Activated T-cell treated with anti-CD3 and anti-CD28 coated beads, Interleukin-2, amount 50 U/mL, for 1 hour (primary cell): ENCODE results near the gene MYH10.

ENCODE experiments used
- DNase-seq: peaks from one replicate; pipeline ENCODE4 v3.0.0-alpha.2; 2020

The MYH10 gene

DNA sequence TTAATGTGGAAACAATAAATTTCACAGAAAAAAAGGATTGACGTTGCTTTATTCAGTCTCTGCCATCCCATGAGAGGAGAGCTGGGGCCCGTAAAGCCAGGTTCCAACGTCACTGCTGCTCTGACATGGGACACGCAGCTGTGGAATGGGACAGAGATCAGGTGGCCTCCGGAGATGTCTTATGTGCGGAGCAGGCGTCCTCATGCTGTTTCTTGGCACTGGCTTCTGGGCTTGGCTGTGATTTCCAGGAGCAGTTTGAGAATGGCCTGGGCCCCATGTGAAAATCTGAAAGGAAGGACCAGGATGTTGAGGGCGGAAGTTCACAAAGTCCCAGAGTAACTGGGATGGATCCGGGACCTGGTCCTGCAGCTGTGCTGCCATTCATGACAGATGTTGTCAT is 162.4 kb downstream of the MYH10 start:
- DNase-seq, result no peak

DNA sequence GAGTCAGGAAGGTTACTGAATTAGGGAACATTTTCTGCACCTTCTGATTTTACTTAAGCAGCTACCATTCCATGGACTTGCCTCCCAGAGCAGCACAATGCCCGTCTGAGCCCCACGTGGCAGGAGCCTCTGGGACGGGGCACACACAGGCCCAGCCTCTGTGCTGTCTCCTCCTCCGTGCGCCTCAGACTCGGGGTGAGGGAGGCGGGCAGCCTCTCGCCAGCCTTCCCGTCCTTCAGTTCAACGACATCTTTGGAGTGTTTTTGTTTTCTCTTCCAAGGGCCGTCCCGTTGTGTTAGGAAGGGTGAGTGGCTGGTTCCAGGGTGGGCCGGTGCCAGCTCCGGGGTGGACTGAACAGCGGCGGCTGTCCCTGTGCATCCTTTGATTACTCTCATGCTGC is 163.0 kb downstream of the MYH10 start:
- DNase-seq, result no peak

DNA sequence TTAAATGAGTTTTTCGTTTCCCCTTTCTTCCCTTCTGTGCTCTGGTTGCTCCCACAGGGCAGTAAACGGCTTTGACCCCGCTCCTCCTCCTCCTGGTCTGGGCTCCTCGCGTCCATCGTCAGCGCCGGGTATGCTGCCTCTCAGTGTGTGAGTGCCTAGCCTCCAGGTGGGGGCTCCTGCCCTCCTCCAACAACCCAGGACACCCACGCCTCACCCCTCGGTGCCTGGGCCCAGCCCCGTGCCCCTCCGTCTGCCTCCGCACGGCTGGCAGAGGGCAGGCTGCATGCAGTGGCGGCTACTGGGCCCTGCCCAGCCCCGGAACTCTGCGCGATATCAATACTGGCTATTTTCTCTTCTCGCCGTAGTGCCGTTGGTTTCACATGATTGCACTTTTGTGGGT is 163.7 kb downstream of the MYH10 start:
- DNase-seq, result no peak

DNA sequence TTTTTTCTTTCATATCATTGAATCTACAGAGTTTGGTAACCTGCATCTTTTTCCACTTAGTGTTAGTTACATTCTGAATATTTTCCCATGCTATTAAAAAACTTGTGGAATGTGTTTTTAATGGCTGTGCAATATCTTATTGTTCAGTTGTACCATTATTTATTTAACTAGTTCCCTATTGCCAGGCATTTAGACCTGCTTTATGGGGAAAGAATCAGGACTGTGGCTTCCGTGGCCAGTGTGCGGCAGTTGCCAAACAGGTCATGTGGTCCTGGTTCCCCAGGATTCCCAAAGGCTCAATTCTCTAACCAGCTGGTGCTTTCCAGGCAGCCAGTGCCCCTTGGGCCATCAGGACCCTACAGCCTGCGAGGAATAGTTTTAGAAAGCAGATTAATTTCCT is 164.1 kb downstream of the MYH10 start:
- DNase-seq, result no peak

DNA sequence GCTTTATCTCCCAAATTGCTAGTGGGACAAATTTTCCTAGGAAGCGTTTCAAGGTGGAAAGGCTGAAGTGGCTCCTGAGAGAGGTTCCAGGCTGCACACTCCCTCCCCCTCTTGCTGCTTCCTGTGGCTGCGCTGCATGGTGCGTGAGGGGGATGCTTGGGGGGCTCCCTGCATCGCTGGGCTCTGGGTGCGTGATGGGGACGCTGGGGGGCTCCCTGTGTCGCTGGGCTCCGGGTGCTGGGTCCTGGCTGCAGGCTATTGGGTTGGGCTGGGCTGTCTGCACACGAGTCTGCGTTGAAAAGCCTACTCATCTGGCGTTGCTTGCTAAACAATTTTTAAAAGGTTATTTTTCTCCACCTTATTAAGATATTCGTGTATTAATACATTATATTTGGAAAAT is 164.8 kb downstream of the MYH10 start:
- no peak for DNase-seq

DNA sequence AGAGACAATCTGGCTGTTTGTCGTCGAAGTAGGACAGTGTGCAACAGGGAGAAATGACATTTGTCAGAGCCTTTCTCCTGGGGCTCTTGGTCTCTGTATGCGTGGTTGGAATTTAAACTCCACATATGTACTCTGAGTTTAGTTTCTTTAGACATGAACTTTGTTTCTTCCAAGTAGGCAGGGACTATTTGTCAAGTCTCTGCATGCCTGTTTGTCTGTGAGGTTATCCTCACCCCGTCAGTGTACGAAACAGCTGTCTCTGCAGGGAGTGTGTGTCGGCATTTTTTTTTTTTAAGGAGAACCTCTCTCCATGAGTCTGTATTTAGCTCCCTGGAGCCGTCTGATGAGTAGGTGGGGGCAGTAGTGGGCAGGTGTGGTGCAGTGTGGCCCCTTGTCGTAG is 165.2 kb downstream of the MYH10 start:
- DNase-seq, result no peak

DNA sequence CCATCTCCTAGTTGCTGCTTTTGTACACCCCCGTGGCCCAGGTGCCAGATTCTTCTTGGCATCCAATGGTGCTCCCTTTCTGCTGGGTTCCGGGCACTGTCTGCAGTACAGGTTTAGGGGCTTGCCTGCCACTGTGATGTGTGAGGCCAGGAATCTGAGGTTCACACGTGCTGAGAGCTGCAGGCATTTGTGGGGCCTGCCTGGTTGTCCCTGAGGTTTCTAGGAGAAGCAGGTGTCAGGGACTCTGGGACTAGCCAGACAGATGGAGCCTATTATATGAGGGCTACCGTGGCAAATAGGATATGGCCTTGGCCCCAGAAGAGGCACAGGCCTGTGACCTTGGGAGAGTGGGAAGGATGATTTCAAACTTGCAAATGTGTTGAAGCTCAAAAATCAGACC is 165.6 kb downstream of the MYH10 start:
- DNase-seq, result no peak

DNA sequence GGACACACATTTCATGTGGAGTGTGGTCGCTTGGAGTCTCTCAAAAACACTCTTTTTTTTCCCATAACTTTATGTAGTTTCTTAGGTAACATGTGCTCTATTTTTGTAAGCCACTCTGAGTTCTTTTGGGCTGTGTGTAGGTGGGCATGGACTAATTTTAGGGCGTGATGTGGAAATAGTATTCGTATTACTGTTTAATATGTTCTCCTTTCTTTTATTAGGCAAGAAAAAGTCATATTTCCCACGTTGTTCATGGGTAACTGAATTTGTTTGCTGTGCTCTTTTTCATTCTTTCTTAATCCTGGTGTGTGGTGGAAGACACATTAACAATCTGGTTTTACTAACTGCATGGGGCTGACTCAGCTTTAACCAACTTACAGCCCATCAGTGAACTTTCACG is 167.4 kb downstream of the MYH10 start:
- no peak for DNase-seq

DNA sequence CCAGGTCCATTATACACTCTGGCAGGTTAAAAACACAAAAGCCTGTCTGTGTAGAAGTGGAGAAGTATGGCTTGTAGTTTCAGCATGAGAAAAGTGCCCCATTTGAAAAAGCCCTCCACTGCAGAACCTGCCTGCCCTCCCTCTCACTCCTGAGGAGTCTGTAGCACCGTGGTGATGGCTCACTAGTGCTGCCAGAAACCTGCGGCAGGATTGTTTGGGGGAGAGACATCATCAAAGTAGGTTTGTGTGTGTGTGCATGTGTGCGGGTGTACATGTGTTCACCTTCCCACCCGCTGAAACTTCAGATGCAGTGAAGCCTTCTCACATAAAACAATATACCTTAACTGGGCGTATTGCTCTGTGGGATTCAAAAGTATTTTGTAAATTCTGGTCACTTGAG is 168.0 kb downstream of the MYH10 start:
- DNase-seq, result no peak

DNA sequence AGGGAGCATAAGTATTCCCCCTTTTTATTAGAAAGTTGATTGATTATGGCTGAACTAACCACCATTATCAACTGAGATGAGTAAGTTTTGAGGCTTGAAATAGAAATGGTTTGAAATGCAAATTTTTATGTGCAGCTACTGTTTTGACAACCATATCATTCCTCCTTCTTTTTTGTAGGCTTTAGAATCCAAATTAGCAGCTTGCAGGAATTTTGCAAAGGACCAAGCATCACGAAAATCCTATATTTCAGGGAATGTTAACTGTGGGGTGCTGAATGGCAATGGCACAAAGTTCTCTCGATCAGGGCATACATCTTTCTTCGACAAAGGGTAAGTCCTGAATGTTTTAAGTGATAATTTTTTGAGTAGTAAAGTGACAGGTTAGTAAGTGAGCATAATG is 170.7 kb downstream of the MYH10 start:
- no peak for DNase-seq

DNA sequence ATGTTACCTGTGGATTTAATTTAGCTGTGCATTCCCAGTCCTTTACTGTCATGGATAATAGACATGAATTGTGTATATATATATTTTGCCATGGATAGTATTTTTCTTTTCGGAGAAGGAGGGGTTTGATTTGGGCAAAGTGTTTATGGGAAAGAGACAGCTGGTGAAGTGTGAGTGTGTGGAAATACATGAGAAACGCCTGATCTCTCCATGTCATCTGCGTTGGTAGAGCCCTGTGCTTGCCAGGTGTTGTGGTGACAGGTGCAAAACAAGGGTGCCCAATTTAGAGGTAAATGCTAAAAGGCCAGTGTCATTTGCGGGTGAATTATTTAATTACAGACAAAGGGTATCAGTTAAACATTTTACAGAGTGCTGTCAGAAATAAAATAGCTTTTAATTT is 171.4 kb downstream of the MYH10 start:
- DNase-seq, result no peak

DNA sequence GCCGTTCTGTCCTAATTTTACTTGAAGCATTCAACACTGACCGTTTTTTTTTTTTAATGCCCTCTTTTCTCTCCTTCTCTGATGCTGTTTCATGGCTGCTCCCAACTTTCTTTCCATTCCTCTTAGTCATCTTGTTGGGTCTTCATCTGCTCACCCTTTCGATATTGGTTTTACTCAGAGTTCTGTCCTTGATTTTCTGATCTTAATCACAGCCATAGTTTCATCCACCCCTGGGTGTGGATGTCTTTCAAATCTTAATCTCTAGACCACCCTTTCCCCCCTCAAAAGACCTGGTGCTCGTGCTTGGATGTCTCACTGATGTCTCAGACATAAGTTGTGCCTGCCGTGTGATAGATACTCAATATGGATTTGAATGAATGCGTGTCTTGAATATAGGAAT is 172.4 kb downstream of the MYH10 start:
- DNase-seq, result no peak

DNA sequence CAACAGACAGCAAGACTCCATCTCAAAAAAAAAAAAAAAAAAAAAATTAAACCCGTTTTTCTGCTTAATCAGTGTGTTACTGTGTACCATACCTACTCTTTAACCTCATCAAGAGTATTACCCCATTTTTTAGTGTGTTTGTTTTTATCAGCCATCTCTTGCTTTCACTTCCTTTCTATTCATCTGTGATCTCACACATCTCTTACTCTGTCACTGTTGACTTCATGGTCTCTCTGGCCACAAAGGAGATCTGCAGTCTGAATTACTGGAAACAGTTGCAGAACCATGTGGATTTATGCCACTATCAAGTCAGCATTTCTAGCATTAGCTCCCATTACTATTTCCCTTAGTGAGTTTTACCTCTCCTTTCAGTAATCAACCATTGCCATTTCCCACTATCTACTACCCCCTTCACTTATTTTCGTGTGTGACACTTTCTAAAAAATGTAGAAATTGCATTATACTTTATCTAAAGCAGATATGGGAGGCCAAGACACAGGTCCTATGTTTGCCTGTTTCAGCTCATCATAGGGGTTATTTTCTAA is 174.8 kb downstream of the MYH10 start:
- DNase-seq, result no peak

DNA sequence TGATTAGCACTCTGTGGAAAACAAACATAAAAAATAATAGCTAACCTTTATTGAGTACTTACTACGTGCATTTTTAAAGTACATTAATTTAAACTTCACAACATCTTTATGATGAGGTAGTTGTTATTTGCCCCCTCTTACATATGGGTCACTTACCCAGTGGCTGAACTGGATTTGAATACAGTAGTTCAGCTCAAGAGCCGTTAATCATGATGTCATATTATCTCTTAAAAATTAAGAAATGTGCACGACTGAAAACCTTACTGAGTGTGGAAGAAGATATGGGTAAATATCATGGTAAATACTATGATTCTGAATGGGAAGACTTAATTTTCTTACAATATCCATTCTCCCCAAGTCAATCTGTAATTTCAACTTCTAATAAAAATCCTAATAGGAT is 177.2 kb downstream of the MYH10 start:
- DNase-seq, result no peak

DNA sequence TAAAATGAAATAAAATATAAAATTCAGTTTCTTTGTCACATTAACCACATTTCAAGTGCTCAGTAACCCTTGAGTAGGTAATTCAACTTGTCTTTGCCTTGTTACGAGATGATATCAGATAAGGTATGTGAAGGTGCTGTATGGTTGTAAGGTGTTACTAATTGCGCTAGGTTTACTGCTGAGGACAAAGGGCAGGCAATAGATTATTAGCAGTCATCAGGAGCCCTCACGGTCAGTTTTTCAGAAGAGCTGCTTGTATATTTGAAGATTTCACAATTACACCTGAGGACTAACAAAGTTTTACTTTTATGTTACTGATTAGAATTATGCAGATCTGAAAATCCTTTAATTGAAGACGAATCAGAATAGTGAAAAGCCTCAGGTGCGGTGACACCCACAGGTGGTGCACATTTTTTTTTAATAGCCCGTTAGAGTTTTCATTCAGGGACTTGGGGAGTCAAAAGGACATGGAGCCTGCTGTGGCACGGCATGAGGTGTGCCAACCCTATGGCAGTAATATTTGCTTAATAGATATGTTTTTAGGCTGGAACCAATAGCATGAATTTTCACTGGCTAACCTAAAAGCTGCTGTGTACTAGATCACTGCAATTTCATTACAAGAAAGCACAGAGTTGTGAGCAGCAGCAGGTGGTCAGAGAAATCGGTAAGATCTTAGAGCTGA is 178.5 kb downstream of the MYH10 start:
- DNase-seq, result no peak

DNA sequence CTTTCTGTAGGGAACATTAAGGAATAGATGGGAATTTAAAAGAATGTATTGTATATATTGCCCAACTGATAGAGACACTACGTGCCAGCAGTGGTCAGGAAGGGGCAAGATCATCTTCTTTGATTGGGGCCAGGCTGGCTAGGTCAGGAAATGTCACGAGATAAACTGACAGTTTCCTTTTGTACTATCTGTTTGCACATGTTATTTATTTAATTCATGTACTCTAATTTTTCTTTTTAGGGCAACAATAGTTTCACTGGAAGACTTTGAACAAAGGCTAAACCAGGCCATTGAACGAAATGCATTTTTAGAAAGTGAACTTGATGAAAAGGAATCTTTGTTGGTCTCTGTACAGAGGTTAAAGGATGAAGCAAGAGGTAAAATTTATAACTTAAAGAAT is 182.2 kb downstream of the MYH10 start:
- DNase-seq, result no peak

DNA sequence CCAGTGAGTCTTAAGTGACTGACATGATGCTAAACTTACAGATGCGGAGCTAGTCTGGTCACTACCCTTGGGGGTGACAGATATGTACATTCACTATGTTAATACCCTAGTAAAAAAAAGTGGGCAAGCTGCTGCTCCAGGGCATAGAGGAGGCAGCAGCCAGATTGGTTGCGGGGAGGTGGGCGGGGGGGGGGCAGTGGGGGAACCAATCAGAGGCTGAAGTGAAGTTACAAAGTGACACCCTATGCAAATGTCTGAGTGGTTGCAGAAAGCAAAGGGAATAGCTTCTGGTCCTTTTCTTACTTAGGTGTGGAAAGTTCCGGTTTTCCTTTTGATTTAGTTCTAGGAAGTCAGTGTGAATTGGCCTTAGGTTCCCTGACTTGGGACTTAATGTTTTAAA is 182.7 kb downstream of the MYH10 start:
- no peak for DNase-seq

DNA sequence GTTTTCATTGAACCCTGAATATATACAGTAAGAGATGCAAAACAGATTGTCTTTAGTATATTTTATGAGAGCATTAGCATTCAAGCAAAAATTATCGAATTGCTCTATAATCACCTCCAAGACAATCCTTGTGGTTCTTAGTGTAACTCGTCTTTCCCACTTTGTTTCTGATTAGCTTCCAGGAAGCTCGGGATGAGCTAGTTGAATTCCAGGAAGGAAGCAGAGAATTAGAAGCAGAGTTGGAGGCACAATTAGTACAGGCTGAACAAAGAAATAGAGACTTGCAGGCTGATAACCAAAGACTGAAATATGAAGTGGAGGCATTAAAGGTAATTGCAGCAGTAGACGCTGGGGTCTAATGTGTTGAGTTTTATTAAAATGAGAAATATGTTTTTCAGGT is 185.0 kb downstream of the MYH10 start:
- no peak for DNase-seq

DNA sequence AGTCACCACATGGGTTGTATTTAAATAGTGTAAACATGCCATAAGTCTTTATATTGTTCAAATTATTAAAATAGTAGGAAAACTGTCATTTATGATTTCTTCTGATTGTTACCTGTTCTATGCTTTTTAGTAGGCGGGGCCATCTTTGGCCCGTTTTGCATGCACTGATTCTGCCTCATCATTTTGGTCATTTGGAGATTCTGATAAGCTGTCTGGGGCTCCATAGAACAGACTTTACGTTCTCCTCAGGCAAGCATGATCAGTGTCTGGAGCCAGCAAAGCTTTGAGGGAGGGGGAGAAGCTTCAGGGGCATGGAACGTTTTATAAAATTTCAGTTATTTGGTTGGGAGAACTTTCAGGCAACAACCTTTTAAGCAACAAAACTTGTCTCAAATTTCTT is 186.0 kb downstream of the MYH10 start:
- DNase-seq, result no peak

DNA sequence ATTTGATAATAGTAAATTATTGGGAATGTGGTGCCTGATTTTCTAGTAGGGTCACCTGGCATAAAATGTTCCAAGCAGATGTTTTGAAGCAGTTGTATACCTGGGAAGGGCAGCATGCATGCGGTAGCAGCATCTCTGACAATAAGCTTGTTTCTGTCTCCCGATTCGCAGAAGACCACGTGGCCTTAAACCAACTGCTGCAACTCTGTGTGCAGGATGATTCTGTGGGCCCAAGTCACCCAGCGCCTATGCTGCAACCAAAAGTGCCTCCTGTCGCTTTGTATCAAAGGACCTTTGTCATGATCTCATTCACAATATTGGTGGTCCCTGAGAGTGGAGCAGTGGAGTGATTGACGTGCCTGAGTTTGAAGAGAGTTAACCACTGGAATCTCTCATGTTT is 186.8 kb downstream of the MYH10 start:
- no peak for DNase-seq

DNA sequence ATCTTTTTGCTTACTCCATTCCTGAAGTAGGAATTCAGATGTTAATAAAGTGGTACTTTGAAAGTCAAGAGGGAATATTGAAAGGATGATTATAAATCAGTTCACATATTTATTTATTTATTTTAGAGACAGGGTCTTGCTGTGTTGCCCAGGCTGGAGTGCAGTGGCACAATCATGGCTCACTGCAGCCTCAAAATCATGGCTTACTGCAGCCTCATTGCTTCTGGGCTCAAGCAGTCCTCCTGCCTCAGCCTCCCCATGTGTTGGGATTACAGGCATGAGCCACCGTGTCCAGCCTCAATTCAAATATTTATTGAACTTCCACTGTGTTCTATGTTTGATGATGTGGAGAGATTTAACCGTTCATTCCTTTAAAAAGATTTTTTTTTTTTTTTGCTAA is 188.2 kb downstream of the MYH10 start:
- no peak for DNase-seq

DNA sequence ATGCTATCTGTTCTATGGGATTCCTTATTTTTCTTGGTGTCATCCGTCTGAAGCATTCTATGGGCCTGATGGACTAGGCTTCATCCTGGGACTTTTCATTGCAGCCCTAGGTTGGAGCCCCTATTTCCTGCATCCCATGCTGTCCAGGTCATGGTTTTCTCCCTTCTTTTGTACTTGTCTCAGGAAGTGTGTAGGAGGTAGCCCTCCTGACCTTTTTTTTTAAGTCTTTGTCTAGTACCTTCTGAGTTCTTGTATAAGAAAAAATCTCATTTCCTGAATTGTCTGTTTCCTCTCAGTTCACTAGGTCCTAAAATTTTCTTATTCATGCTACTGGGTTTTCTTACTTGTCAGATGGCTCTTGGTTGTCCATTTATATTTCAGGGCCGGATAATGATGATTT is 188.8 kb downstream of the MYH10 start:
- no peak for DNase-seq

DNA sequence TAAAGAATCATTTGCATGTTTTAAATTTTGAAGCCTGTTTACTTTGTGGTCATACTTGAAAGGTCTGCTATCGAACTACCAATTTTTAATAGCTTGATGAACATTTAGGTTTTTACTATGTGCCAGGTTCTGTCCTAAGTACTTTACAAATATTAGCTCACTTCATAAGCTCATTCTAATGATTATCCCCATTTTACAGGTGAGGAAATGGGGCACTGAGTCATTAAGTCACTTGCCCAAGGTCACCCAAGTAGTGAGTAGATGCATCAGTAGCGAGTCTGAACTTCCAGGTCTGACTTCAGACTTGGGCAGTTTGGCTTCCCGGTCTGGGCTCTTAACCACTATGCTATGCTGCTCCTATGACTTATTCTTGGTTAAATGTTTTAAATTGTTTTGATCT is 190.8 kb downstream of the MYH10 start:
- no peak for DNase-seq

DNA sequence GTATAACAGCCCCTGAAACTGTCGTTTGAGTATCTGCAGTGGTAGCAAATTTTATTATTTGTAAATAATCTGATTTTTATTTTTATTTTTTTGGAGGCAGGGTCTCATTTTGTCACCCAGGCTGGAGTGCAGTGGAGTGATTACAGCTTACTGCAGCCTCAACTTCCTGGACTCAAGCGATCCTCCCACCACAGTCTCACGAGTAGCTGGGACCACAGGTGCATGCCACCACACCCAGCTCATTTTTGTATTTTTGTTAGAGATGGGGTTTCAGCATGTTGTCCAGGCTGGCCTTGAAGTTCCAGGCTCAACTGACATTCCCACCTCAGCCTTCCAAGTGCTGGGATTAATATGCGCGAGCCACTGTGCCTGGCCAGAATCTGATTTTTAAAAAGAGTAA is 192.1 kb downstream of the MYH10 start:
- no peak for DNase-seq

DNA sequence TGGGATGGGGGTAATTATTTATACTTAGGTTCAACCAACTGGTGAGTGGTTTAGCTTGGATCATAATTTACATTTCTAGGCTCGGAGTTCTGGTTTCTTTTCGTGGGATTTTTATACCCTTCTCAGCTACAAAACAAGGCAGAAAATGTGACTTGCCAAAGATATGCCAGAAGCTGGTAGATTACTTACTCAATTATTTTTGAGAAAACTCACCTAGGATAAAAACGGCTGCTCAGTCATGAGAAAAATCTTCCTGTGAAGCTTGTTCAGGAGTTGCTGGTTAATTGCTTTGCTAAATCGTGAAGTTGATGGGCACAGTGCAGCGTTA is 193.7 kb downstream of the MYH10 start:
- DNase-seq, result no peak
